HG02938 (cell line): ENCODE data around the gene LHFPL4.
"Not testable (repeated sequence)": the region's sequence is repeated elsewhere in the genome, so short reads cannot be mapped to it uniquely, and the experiment has no call there.

Experiments
- ATAC-seq: cut with Tn5 transposase; IDR thresholded peaks from one replicate; pipeline ENCODE4 v1.9.1; 2021; ENCODE audit warnings: mild to moderate bottlenecking, moderate library complexity; ENCODE audit not compliant: unreplicated experiment

Gene LHFPL4

DNA sequence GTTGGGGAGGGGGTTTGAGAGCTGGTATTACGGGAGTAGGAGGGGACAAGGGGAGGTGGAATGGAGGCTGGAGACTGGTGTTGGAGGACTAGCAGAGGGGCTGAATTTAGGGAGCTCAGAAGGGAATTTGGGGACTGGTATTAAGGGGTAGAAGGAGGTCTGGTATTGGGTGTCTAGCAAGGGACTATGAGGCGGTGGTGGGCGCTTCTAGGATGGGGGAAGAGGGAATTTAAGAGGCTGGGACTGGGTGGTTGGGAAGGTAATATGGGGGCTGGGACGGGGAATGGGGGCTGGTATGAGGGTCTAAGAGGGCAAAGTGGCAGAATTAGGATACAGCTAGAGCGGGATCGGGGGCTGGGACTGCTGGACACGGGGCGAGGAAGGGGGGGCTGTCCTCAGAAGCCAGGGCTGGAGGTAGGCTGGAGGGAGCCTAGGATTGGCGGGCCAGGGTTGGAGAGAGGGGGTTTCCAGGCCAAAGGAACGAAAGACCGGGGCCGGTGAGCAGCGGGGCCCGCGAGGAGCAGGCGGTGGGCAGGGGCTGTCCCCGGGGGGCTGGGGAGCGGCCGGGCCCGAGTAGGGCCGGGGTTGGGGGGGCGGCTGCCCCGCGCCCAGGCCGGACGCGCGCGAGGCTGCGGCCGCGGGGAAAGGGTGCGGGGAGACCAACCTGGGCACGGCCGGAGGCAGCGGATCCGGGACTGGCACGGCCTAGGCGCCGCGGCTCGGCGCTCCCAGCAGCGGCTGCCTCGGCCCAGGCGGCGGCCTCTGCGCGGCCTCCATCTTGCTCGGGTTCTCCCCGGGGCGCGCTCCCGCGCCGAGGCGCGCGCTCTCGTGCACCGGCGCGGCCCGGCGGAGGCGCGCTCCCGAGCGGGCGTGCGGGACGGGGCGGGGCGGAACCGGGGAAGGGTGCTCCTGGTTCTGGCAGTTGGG lies at the start of gene LHFPL4:
LHFPL4 (minus strand) TSS at position 802 of the 927 bp plus-strand sequence. CDS start 1,143 bp downstream, outside the sequence.
- ATAC-seq: no peak

DNA sequence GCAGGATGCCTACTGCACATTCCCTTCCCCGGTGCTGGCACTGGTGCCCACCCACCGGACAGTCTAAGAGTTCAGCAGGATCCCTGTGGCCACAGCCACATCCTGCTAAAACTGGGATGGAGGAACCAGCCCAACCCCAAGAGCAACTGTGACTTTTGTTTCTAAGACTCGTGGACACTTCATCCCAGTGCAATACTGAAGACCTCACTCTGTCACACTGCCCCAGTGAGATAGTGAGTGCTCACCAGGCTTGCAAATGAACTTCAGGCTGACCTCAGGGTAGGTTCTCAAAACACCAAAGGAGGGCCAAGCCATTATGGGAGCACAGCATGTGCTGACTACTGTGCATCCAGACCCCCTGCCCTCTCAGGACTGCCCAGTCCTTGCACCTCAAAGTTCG lies 49.0 kb upstream of the LHFPL4 start:
- no peak for ATAC-seq

DNA sequence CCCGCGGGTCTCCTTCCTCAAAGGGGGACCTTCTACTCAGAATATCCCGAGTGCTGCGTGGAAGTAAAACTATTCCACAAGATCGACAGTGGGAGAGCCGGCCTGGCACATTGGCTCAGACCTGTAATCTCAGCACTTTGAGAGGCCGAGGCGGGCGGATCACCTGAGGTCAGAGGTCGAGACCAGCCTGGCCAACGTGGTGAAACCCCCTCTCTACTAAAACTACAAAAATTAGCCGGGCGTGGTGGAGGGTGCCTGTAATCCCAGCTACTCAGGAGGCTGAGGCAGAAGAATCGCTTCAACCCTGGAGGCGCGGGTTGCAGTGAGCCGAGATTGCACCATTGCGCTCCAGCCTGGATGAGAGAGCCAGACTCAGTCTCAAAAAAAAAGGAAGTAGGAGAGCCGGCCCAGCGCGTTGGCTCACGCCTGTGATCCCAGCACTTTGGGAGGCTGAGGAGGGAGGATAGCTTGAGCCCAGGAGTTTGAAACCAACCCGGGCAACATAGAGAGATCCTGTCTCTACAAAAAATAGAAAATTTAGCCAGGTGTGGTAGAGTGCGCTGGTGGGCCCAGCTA lies 47.5 kb upstream of the LHFPL4 start:
- ATAC-seq: not testable (repeated sequence)

DNA sequence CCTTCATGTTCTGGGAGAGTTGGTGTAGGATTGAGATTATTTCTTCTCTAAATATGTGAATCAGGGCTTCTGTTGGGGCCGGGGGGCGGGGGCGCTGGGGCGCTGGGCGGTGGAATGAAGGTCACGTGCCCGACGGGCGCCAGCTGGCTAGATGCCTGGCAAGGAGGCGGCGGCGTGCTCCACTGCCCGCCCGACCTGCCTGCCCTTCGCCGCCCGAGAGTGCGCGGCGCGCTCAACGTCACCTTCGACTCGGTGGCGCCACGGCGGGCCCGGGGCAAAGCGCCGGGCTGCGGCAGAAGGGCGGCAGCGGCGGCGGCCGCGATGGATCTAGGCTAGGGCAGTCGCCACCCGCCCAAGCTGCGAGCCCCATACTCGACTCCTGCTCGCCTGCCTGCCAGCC lies 47.0 kb upstream of the LHFPL4 start:
- ATAC-seq: no peak

DNA sequence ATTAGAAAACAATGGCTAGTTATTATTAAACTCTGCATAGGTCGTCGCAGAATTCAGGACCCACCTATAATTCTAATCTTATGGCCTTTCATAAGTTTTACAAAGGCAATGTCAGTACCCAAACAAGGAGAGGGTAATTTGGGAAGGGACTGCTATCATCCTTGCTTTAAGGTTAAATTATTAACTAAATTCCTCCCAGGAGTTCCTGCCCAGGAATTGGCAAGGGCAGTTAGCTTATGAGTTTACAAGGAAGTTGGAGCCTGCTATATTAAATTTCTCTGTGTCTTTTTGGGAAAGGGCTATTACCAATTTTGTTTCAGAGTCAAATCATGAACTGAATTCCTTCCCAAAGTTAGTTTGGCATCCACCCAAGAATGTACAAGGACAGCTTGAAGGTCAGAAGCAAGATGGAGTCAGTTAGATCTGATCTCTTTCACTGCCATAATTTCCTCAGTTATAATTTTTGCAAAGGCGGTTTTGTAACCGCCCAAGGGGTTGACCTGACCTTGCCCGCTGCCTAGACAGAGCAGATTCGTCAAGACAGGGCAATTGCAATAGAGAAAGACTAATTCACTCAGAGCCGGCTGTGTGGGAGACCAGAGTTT lies 45.3 kb upstream of the LHFPL4 start:
- no peak for ATAC-seq

DNA sequence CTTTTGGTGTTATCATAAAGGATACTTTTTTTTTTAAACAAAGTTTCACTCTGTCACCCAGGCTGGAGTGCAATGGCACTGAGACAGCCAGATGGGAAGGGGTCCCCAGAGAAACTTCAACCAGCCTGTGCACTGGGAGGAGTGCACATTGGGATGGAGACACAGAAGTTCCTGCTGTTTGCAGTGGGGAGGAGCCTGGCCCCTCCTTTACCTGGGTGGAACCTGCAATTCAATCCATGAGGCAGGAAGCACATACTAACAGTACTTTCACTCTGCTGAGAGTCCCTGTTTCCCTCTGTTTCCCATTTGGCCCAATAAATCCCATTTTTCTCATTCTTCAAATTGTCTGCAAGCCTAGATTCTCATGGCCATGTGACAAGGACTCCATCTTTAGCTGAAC lies 42.3 kb upstream of the LHFPL4 start:
- no peak for ATAC-seq

DNA sequence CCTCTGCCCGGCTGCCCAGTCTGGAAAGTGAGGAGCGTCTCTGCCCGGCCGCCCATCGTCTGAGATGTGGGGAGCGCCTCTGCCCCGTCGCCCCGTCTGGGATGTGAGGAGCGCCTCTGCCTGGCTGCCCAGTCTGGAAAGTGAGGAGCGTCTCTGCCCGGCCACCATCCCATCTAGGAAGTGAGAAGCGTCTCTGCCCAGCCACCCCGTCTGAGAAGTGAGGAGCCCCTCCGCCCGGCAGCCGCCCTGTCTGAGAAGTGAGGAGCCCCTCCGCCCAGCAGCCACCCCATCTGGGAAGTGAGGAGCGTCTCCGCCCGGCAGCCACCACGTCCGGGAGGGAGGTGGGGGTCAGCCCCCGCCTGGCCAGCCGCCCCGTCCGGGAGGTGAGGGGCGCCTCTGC lies 38.2 kb upstream of the LHFPL4 start:
- ATAC-seq: not testable (repeated sequence)

DNA sequence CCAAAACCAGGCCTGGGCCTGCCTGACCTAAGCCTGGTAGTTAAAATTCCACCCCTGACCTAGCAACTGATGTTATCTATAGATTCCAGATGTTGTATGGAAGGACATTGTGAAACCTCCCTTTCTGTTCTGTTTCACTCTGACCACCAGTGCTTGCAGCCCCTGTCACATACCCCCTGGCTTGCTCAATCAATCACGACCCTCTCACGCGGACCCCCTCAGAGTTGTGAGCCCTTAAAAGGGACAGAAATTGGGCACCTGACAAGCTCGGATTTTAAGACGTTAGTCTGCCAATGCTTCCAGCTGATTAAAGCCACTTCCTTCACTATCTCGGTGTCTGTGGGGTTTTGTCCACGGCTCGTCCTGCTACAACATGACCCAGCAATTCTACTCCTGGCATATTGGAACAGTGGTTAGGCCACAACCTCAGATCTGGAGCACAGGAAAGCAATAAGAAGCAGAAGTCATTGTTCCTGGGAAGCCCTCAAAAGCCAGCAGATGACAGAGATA lies 36.7 kb upstream of the LHFPL4 start:
- ATAC-seq: no peak

DNA sequence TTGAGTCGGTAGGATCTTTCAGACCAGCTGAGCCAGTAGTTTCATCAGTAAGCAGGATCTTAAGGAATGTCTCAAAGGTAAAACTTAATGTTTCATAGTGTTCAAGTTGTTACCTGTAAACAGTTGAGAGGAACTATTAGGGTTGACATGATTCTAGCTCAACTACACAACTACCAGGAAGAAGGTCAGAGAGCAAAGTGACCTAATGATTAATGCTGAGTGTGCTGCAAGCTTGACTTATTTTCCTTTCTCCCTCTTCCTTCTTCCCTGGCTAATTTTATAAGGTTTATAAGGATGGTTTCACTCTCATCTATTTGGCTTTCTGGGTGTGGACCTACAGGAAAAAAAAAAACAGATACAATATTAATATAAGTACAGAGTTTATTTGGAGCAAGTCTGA lies 30.2 kb upstream of the LHFPL4 start:
- no peak for ATAC-seq

DNA sequence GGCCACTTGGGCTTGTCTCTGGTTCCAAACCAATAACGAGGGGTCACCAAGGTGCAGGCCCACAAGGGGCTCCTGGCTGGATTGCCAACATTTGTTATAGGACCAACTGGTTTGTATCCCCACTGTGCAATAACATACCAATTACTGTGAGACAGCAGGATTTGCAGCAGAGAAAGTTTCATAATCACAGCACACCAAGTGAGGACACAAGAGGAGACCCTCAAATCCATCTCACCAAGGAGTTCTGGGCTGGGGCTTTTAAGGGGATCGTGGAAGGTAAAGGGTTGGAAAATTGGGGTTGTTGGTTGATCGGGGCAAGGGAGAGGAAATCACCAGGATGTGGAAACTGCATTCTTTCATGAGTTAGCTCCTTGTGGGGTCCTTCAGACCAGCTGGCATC lies 29.7 kb upstream of the LHFPL4 start:
- ATAC-seq: no peak

DNA sequence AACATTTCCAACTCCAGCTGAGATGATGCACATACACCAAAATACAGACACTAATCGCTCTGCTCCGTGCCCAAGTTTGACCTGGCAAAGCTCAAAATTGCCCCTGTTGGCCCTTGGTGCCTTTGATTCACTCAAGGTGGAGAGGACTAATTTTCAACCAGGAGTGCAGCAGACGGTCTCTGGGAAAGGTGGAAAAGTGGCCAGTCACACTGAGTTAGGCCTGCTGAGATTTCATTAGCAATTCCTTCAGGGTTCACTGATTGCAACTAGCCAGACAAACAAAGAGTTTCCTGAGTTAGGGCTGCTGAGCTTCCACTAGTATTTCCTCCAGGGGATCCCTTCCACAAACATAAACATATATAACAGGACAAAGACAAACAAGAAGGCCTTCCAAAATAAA lies 28.7 kb upstream of the LHFPL4 start:
- ATAC-seq: no peak

DNA sequence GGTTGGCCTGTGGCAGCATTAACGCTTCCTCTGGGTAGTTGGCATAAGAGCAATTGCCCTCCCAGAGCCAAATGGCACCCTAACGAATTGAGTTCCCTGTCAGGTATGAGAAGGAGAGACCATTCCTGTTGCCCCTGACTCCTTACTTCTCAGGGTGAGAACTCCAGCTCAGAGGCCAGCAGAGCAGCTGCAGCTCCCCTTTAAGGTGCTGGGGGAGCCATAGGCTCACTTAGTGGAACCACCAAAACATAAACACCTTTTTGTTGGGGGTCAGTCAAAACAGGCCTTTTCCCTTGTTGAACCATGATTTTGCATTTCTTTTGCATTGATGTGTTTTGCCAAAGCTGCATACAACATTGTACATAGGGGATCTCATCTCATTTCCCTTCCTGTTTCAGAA lies 28.1 kb upstream of the LHFPL4 start:
- ATAC-seq: no peak

DNA sequence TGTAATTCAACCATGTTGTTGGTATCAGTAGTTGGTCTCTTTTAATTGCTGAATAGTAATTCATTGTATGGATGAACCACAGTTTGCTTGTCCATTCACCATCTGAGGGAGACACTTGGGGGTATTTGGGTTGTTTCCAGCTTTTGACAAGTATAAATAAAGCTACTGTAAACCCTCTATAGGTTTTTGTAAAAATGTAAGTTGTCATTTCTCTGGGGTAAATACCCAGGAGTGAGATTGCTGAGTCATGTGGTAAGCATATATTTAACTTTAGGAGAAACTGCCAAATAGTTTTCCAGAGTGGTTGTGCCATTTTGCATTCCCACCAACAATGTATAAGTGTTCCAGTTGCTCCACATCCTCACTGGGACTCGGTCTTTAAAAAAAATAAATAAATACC lies 15.4 kb upstream of the LHFPL4 start:
- ATAC-seq: no peak

DNA sequence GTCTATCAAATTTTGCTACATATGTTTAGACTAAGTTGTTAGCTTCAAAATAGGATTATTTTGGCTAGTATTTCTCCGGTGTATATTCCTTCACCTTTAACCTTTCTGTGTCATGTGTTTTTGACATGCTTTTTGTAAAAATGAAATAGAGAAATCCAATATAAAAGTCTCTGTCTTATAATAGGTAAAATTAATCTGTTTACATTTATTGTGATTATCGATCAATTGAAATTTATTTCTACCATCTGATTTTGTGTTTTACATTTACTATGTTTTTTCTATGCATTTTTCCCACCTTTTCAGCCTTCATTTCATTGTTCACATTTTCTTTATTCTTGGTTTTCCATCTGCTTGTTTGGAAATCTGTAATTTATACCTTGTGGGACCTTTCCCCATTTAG lies 11.7 kb upstream of the LHFPL4 start:
- no peak for ATAC-seq

DNA sequence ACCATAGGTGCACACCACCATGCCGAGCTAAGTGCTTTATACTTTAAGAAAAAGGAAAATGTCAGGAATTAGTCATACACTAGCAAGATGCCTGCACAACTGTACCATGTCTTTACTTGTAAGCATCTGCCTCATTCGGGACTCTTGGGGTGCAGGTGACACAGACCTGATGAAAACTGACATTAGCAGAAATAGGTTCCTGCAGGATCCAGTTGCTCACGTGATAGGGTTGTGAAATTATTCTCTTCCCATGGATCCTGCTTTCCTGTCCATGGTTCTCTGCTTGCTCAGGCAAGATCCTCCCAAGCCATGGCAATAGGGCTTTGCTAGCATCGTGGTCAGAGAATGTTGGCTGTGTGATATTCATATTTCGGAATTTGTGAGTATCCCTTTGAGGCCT lies 10.2 kb upstream of the LHFPL4 start:
- no peak for ATAC-seq

DNA sequence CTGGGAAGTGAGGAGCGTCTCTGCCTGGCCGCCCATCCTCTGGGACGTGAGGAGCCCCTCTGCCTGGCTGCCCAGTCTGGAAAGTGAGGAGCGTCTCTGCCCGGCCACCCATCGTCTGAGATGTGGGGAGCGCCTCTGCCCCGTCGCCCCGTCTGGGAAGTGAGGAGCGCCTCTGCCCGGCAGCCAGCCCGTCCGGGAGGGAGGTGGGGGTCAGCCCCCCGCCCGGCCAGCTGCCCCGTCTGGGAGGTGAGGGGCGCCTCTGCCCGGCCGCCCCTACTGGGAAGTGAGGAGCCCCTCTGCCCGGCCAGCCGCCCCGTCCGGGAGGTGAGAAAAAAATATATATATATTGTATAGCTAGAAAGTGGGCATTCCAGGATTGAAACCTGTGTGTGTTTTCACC lies 6.4 kb upstream of the LHFPL4 start:
- not testable (repeated sequence) for ATAC-seq

DNA sequence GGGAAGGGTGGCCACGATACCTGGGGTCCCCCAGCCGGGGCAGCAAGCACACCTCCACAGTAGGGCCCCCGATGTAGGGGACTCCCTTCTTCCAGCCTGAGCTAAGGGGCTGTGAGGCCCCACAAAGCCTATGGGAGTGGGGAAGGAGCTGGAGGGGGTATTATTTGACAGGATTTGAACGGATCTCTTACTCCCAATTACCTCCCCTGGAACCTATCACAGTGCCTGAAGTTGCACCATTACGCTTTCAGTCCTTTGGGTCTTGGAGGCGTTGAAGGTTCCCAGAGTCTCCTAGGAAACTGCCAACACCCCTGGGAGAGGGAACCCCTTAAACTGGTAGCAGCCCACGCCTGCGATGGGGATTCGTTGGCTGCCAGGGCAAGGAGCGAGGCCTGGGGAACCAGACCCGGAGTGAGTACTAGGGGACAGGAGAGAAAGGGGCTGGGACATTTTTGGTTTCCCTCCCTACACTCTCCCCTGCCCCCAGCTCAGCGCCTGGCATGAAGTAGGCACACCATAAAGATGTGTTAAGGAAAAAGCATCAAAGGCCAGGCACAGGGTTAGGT lies 409 bp upstream of the LHFPL4 start:
- ATAC-seq: no peak

DNA sequence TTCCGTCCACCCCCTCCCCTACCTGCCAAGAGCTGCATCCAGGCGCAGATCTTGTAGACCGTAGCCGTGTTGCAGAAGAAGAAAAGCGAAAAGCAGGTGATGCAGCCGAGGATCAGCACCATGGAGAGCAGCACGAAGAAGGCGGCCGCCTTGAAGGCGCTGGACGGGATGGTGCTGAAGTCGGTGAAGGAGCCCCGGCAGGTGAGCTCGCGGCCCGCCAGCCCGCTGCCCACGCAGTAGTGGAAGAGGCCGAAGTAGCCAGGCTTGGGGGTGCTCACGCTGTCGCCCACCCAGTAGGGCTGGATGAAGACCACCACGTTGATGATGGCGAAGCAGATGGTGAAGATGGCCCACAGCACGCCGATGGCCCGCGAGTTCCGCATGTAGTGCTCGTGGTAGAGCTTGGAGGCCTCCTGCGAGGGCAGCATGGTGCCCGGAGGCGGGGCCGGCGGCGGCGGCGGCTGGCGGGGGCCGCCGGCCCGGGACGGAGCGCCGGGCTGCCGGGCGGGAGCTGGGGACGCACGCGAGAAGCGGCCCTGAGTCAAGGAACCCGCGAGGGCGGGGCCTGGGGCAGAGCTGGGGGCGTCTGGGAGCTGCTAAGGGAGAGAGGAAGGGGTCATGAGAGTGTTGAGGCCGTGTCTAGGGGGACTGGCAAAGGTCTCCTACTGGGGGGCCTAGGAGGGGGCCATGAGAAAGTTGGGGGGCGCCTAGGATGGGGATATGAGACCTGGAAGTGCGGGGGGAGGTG lies 1.2 kb downstream of the LHFPL4 start:
- no peak for ATAC-seq

DNA sequence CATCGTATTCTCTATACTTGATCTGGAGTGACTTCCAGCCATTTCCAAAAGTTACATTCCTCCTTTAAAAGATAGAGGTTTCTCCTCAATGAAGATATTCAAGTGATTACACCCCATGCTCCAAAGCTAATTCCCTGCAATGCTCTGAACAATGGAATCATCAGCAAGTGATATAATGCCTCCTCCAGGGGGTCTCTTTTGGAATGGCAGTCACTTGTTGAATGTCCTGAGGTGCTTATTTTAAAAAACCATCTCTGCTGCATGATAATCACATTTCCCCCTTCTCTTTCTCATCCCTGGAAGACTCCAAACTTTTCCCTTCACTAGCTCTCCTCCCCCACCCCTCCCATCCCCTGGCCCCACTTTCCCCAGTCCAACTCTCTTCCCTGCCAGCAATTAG lies 2.6 kb downstream of the LHFPL4 start:
- no peak for ATAC-seq

DNA sequence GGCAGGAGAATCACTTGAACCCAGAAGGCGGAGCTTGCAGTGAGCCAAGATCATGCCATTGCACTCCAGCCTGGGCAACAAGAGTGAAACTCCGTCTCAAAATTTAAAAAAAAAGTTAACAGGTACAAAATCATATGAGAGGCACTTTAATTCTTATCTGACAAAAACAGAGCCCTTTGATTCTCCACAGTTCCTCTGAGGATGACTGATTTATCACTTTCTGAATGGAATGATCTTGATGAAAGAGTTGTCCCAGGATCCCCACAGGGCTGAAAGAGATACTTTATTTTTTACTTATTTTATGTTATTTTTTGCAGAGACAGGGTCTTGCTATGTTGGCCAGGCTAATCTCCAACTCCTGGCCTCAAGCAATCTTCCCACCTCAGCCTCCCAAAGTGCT lies 4.0 kb downstream of the LHFPL4 start:
- ATAC-seq: no peak

DNA sequence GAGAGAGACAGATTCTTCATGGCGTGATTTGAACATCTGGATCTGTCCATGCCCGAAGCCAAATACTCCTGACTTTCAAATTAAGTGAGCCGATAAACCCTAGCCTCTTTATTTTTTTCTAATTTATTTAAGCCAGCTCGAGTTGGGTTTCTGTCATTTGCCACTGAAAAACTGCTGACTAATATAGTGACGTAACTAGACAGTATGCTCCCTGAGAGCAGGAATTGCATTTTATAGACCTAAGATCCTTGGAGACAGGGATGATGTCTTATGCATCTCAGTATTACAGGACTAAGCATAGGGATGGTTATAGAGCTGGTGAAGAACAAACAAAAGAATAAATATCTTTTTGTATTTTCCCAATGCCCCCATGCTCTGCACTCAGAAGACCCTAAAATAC lies 4.6 kb downstream of the LHFPL4 start:
- no peak for ATAC-seq
